ENCODE measurements around the gene GRIA3.

GRIA3 gene

GRCh38 chrX:123203772-123204171 is 19.7 kb downstream of the GRIA3 start:
- DNase-seq (ENCODE audit: extremely low read depth, low read depth): no peak
- H3K4me3 ChIP-seq (replicated peaks; ENCODE audit: low read depth, low read length): no peak overlapping the region
- TF ChIP-seq CTCF (IDR thresholded peaks at IDR 0.05; ENCODE audit: low read depth, low read length, missing control alignments): no peak

GRCh38 chrX:123206176-123206575 is 22.1 kb downstream of the GRIA3 start:
- TF ChIP-seq CTCF (IDR thresholded peaks at IDR 0.05; ENCODE audit: low read depth, low read length, missing control alignments): no peak
- no peak overlapping the region for H3K4me3 ChIP-seq (replicated peaks; ENCODE audit: low read depth, low read length)
- no peak for DNase-seq (ENCODE audit: extremely low read depth, low read depth)

- TF ChIP-seq CTCF (IDR thresholded peaks at IDR 0.05; ENCODE audit: low read depth, low read length, missing control alignments): no peak
- no peak for DNase-seq (ENCODE audit: extremely low read depth, low read depth)
- H3K4me3 ChIP-seq (replicated peaks; ENCODE audit: low read depth, low read length): no peak overlapping the region
Measured at GRCh38 chrX:123210252-123210651, 26.2 kb downstream of the GRIA3 start.

- TF ChIP-seq CTCF (IDR thresholded peaks at IDR 0.05; ENCODE audit: low read depth, low read length, missing control alignments): no peak
Measured at GRCh38 chrX:123215397-123216089, 31.5 kb downstream of the GRIA3 start.

DNA sequence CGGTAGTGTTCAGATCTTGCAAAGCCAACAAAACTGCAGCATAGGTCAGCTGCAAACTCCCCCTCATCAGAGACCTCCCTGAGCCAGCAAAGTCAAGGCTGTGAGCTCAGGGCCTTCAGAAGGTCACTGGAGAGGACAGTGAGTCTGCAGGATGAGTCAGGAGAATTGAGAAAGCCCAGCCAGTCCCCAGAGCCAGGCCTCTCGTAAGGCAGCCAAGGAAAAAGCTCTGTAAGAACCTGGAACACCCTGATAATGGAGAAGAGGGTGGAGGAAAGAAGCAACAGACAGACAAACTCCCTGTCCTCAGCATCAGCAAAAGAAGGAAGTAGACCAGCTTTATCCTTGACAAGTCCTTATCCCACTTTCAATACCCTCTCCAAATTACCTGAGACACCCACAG is 33.0 kb downstream of the GRIA3 start:
- no peak for TF ChIP-seq CTCF (IDR thresholded peaks at IDR 0.05; ENCODE audit: low read depth, low read length, missing control alignments)
- DNase-seq (ENCODE audit: extremely low read depth, low read depth): no peak
- H3K4me3 ChIP-seq (replicated peaks; ENCODE audit: low read depth, low read length): no peak overlapping the region

More at GRCh38 chrX:123215397-123216089, 31.5 kb downstream of the GRIA3 start:
- no peak overlapping the region for H3K4me3 ChIP-seq (replicated peaks; ENCODE audit: low read depth, low read length)
- DNase-seq (ENCODE audit: extremely low read depth, low read depth): no peak

GRCh38 chrX:123217728-123218127 is 33.6 kb downstream of the GRIA3 start:
- DNase-seq (ENCODE audit: extremely low read depth, low read depth): no peak

More at GRCh38 chrX:123217728-123218127, 33.6 kb downstream of the GRIA3 start:
- no peak overlapping the region for H3K4me3 ChIP-seq (replicated peaks; ENCODE audit: low read depth, low read length)
- TF ChIP-seq CTCF (IDR thresholded peaks at IDR 0.05; ENCODE audit: low read depth, low read length, missing control alignments): no peak

All from HFF-Myc (cell line).